ENCODE results near the gene ENKD1. TPM values are rescaled to one million over a fixed set of nuclear protein-coding genes. Genes with fewer than 3 reads are reported as not detected.

Gene ENKD1
- total RNA-seq, 1 experiment from 2014 or later, result 8.9 TPM

DNA sequence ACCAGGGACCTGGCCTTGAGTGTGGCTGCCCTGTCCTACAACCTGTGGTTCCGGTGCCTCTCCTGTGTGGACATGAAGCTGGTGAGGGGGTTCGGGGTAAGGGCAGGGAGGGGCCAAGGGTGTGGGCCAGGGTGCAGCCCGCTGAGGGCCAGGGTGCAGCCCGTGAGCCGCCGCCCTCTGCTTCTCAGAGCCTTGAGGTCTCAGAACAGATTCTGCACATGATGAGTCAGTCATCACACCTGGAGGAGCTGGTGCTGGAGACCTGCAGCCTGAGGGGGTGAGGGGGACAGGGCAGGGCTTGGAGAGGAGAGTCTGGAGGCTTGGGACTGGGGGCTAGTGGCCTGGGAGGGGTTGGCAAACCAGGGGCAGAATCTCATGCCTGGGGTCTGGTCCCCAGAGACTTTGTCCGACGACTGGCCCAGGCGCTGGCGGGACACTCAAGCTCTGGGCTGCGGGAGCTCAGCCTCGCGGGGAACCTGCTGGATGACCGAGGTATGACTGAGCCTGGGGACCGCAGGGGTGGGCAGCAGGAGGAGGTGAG, 19.4 kb downstream of the ENKD1 start:
- no peak for DNase-seq
- H3K9me3 ChIP-seq, result no peaks in the 10 kb centered on the region
- no peaks in the 10 kb centered on the region for H3K36me3 ChIP-seq (ENCODE audit: control insufficient read depth, insufficient read depth, low read length)
- BruUV-seq (replicated peaks), result no TSS peak
- no peak overlapping the region for H3K4me3 ChIP-seq (ENCODE audit: low read depth, low read length)
- intact Hi-C loops (cut with micrococcal nuclease; ENCODE audit: unreplicated experiment), result no loop called here
- Mint-ChIP-seq H3K36me3 (ENCODE audit: insufficient read depth, unreplicated experiment) (peaks cover 7% of the 10 kb centered on the region), H3K4me1 (ENCODE audit: low read depth, unreplicated experiment) (no peaks in the 10 kb centered on the region), H3K27me3 (ENCODE audit: insufficient read depth, unreplicated experiment) (no peaks in the 10 kb centered on the region), H3K4me3 (ENCODE audit: unreplicated experiment) (no peak overlapping the region), H3K27ac (ENCODE audit: unreplicated experiment) (no peak overlapping the region), H3K9me3 (ENCODE audit: unreplicated experiment) (no peaks in the 10 kb centered on the region)
- no peaks in the 10 kb centered on the region for H3K27me3 ChIP-seq (replicated peaks; ENCODE audit: control insufficient read depth, insufficient read depth, low read length)
- CTCF ChIA-PET, result interaction anchor here (0.6 to 1.0 kb wide), 3 partner anchors 100 to 126 kb away, joined by 4 to 8 read pairs (median 5); no protein-coding TSS in a partner anchor
- TF ChIP-seq, protein P1, sequence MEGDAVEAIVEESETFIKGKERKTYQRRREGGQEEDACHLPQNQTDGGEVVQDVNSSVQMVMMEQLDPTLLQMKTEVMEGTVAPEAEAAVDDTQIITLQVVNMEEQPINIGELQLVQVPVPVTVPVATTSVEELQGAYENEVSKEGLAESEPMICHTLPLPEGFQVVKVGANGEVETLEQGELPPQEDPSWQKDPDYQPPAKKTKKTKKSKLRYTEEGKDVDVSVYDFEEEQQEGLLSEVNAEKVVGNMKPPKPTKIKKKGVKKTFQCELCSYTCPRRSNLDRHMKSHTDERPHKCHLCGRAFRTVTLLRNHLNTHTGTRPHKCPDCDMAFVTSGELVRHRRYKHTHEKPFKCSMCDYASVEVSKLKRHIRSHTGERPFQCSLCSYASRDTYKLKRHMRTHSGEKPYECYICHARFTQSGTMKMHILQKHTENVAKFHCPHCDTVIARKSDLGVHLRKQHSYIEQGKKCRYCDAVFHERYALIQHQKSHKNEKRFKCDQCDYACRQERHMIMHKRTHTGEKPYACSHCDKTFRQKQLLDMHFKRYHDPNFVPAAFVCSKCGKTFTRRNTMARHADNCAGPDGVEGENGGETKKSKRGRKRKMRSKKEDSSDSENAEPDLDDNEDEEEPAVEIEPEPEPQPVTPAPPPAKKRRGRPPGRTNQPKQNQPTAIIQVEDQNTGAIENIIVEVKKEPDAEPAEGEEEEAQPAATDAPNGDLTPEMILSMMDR (IDR thresholded peaks at IDR 0.05; ENCODE audit: insufficient read depth in 1 of 2, low read depth in 1 of 2, low read length in 1 of 2, severe bottlenecking in 1 of 2, unreplicated experiment in 1 of 2), result no peak
- peaks cover 4% of the 10 kb centered on the region; the same call in 1 of the 2 replicates for H3K4me1 ChIP-seq
- POLR2A ChIA-PET, result no interaction called here

DNA sequence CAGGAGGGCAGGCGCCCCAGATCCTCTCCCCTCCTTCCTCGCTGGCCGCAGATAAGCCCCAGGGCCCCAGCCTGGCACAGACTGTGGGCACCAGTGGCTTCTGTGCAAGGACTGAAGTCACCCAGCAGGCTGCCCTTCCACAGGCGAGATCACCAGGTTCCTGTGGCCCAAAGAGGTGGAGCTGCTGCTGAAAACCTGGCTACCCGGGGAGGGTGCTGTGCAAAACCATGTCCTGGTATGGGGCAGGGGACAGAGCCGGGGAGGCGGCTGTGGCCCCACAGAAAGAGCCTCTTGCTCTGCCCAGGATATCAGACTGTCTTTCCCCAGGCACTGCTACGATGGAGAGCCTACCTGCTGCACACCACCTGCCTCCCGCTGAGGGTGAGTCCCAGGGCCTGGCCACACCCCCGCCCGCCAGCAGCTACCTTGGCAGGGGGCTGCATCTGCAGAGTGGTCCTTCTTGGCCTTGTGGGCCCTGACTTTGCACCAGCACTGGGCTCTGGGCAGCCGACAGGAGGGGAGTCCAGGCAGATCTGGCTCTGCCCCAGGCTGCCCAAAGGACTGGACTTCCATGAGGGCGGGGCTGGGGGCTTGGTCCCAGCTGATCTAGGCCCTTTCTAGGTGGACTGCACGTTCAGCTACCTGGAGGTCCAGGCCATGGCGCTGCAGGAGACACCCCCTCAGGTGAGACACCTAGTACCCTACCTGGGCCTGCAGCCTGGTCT, 21.0 kb downstream of the ENKD1 start:
- peak overlapping the region; percentile 53 for H3K4me3 ChIP-seq (ENCODE audit: low read depth, low read length)
- no peaks in the 10 kb centered on the region for H3K27me3 ChIP-seq (replicated peaks; ENCODE audit: control insufficient read depth, insufficient read depth, low read length)
- CTCF ChIA-PET, result interaction anchor here (0.6 to 5.8 kb wide), 9 partner anchors 15 to 254 kb away, joined by 3 to 46 read pairs (median 5); partner anchors contain the start of genes ACD, ATP6V0D1, CTCF and PARD6A
- TF ChIP-seq, protein P1 (IDR thresholded peaks at IDR 0.05; ENCODE audit: insufficient read depth in 1 of 2, low read depth in 1 of 2, low read length in 1 of 2, severe bottlenecking in 1 of 2, unreplicated experiment in 1 of 2), result no peak
- H3K27ac Mint-ChIP-seq (ENCODE audit: unreplicated experiment), result no peak overlapping the region
- no peak for DNase-seq
- no peaks in the 10 kb centered on the region for H3K4me1 Mint-ChIP-seq (ENCODE audit: low read depth, unreplicated experiment)
- H3K4me3 Mint-ChIP-seq (ENCODE audit: unreplicated experiment), result peak overlapping the region; percentile 60
- H3K9me3 Mint-ChIP-seq (ENCODE audit: unreplicated experiment), result no peaks in the 10 kb centered on the region
- intact Hi-C loops (cut with micrococcal nuclease; ENCODE audit: unreplicated experiment), result loop anchor here (2.0 kb wide), 2 partner anchors 83 to 125 kb away; partner anchors contain the start of gene CTCF
- no peaks in the 10 kb centered on the region for H3K27me3 Mint-ChIP-seq (ENCODE audit: insufficient read depth, unreplicated experiment)
- H3K36me3 Mint-ChIP-seq (ENCODE audit: insufficient read depth, unreplicated experiment), result peaks cover 14% of the 10 kb centered on the region
- BruUV-seq (replicated peaks), result TSS peak; percentile 19
- POLR2A ChIA-PET, result no interaction called here
- no peaks in the 10 kb centered on the region for H3K36me3 ChIP-seq (ENCODE audit: control insufficient read depth, insufficient read depth, low read length)
- H3K9me3 ChIP-seq, result no peaks in the 10 kb centered on the region
- H3K4me1 ChIP-seq, result peaks cover 4% of the 10 kb centered on the region; the same call in 1 of the 2 replicates

DNA sequence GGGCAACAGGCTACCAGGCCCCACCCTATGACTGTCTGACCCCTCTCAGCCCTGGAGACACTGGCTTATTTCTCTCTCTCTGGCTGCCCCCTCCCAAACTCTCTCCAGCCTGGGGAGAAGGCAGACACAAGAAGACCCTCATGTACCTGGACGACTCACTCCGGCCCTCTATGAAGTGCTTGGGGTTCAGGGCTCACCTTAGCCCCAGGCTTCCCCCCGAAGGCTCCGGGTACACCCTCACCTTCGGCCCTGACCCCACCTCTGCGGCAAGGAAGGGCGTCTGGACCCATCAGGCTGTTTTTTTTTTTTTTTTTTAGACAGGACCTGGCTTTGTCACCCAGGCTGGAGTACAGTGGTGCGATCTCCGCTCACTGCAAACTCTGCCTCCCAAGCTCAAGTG, 22.5 kb downstream of the ENKD1 start:
- Mint-ChIP-seq H3K4me1 (ENCODE audit: low read depth, unreplicated experiment) (no peaks in the 10 kb centered on the region), H3K27me3 (ENCODE audit: insufficient read depth, unreplicated experiment) (no peaks in the 10 kb centered on the region), H3K27ac (ENCODE audit: unreplicated experiment) (no peak overlapping the region), H3K9me3 (ENCODE audit: unreplicated experiment) (no peaks in the 10 kb centered on the region), H3K36me3 (ENCODE audit: insufficient read depth, unreplicated experiment) (peaks cover 25% of the 10 kb centered on the region), H3K4me3 (ENCODE audit: unreplicated experiment) (peak overlapping the region; percentile 60)
- no peaks in the 10 kb centered on the region for H3K9me3 ChIP-seq
- POLR2A ChIA-PET, result interaction anchor here (0.6 kb wide), 1 partner anchor 149 kb away, joined by 3 read pairs; no protein-coding TSS in a partner anchor
- no TSS peak for BruUV-seq (replicated peaks)
- H3K4me3 ChIP-seq (ENCODE audit: low read depth, low read length), result no peak overlapping the region
- TF ChIP-seq, protein P1 (IDR thresholded peaks at IDR 0.05; ENCODE audit: insufficient read depth in 1 of 2, low read depth in 1 of 2, low read length in 1 of 2, severe bottlenecking in 1 of 2, unreplicated experiment in 1 of 2), result no peak
- peaks cover 4% of the 10 kb centered on the region; the same call in 1 of the 2 replicates for H3K4me1 ChIP-seq
- intact Hi-C loops (cut with micrococcal nuclease; ENCODE audit: unreplicated experiment), result loop anchor here (1.0 to 2.0 kb wide), 3 partner anchors 81 to 123 kb away; partner anchors contain the start of gene CTCF
- DNase-seq, result no peak
- no peaks in the 10 kb centered on the region for H3K36me3 ChIP-seq (ENCODE audit: control insufficient read depth, insufficient read depth, low read length)
- CTCF ChIA-PET, result interaction anchor here (1.2 to 5.8 kb wide), 5 partner anchors 16 to 123 kb away, joined by 4 to 46 read pairs (median 11); partner anchors contain the start of genes ACD, CTCF and PARD6A
- no peaks in the 10 kb centered on the region for H3K27me3 ChIP-seq (replicated peaks; ENCODE audit: control insufficient read depth, insufficient read depth, low read length)
